Measurements from ENCODE around the gene SIGLEC5.

Gene SIGLEC5

DNA sequence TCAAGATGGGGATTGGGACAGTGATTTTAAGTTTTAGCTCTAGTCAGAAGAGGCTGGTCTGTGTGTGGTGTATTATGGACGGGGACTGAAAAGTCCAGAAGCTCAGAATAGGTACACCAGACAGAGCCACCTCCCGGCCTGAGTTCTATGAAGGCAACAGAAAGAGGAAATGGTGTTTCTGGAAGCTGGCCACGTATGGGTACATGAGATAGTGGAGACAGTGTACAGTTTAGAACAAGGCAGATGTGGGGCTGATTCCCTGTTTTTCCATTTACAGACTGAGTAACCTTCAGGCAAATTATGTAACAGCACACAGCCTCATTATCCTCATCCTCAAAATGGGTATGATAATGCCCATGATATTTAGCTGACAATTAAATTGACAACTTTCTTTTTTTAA lies 57.8 kb downstream of the SIGLEC5 start:
- TF ChIP-seq EZH2phosphoT487 (IDR thresholded peaks at IDR 0.05; ENCODE audit: borderline replicate concordance) (no peak), CTCF (conservative IDR thresholded peaks at IDR 0.05; ENCODE audit: low read length) (no peak)
- H3K4me2 ChIP-seq (ENCODE audit: low read depth, low read length, poor library complexity, severe bottlenecking), result peak overlapping the region; percentile 96
- peak overlapping the region; percentile 86 for H3K4me3 ChIP-seq (ENCODE audit: low read length, poor library complexity, severe bottlenecking)
- H2AFZ ChIP-seq (ENCODE audit: low read length), result no peak overlapping the region
- peak overlapping the region; percentile 75 for H3K9ac ChIP-seq (ENCODE audit: low read depth, low read length, poor library complexity, severe bottlenecking)
- H3K27me3 ChIP-seq (ENCODE audit: insufficient read depth, low read length, poor library complexity, severe bottlenecking), result no peaks in the 10 kb centered on the region
- H3K9me2 ChIP-seq (replicated peaks; ENCODE audit: low read depth, low read length), result no peaks in the 10 kb centered on the region
- H4K20me1 ChIP-seq (ENCODE audit: insufficient read depth, low read length, poor library complexity, severe bottlenecking), result no peaks in the 10 kb centered on the region
- no peaks in the 10 kb centered on the region; the same call in 1 of the 2 replicates for H3F3A ChIP-seq (ENCODE audit: low read depth)
- H3K4me1 ChIP-seq (ENCODE audit: insufficient read depth, low read length, poor library complexity, severe bottlenecking), result peaks cover 37% of the 10 kb centered on the region
- H3K9me3 ChIP-seq (ENCODE audit: insufficient read depth, low read depth, low read length), result no peaks in the 10 kb centered on the region
- peaks cover 33% of the 10 kb centered on the region for H3K79me2 ChIP-seq (ENCODE audit: insufficient read depth, low read length)
- no peaks in the 10 kb centered on the region for H3K36me3 ChIP-seq (ENCODE audit: insufficient read depth, low read length)

DNA sequence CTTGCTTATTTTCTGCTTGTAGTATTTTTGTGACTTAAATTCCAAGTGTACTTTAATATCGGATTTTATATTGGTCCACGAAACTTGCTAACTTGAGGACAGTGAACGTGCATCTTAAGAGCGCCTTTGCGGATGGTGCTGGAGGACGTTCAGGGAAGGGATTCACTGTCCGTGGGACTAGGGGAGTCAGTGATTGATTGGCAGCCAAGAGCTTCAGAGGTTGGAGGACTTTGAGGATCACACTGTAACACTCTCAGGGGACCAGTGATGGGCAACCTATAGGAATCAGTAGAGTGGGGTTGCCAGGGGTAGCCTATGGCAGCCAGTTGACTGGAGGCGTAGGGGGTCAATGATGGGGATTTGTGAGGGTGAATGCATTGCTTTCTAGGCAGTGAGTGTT lies 58.6 kb downstream of the SIGLEC5 start:
- Histone ChIP-seq H3F3A (ENCODE audit: low read depth) (no peaks in the 10 kb centered on the region; the same call in 1 of the 2 replicates), H3K36me3 (ENCODE audit: insufficient read depth, low read length) (no peaks in the 10 kb centered on the region), H3K9ac (ENCODE audit: low read depth, low read length, poor library complexity, severe bottlenecking) (peak overlapping the region; percentile 75), H3K9me3 (ENCODE audit: insufficient read depth, low read depth, low read length) (no peaks in the 10 kb centered on the region), H3K9me2 (replicated peaks; ENCODE audit: low read depth, low read length) (no peaks in the 10 kb centered on the region), H3K4me2 (ENCODE audit: low read depth, low read length, poor library complexity, severe bottlenecking) (peak overlapping the region; percentile 96), H3K4me1 (ENCODE audit: insufficient read depth, low read length, poor library complexity, severe bottlenecking) (peaks cover 44% of the 10 kb centered on the region), H3K79me2 (ENCODE audit: insufficient read depth, low read length) (peaks cover 31% of the 10 kb centered on the region), H3K27me3 (ENCODE audit: insufficient read depth, low read length, poor library complexity, severe bottlenecking) (no peaks in the 10 kb centered on the region), H4K20me1 (ENCODE audit: insufficient read depth, low read length, poor library complexity, severe bottlenecking) (no peaks in the 10 kb centered on the region), H2AFZ (ENCODE audit: low read length) (peak overlapping the region; percentile 68), H3K4me3 (ENCODE audit: low read length, poor library complexity, severe bottlenecking) (peak overlapping the region; percentile 86)
- TF ChIP-seq EZH2phosphoT487 (IDR thresholded peaks at IDR 0.05; ENCODE audit: borderline replicate concordance), result no peak
- no peak for TF ChIP-seq CTCF (conservative IDR thresholded peaks at IDR 0.05; ENCODE audit: low read length)

GRCh38 chr19:51570962-51571575 lies 59.1 kb downstream of the SIGLEC5 start, which contains the start of gene ZNF175:
Gene ZNF175 (plus strand): TSS chr19:51571283. CDS start chr19:51573330, 2,047 bp downstream.
- Histone ChIP-seq H2AFZ (ENCODE audit: low read length) (peak within 1 kb of the TSS; percentile 95), H4K20me1 (ENCODE audit: insufficient read depth, low read length, poor library complexity, severe bottlenecking) (no peaks in the 10 kb centered on the region), H3K9me3 (ENCODE audit: insufficient read depth, low read depth, low read length) (no peaks in the 10 kb centered on the region), H3K27me3 (ENCODE audit: insufficient read depth, low read length, poor library complexity, severe bottlenecking) (no peaks in the 10 kb centered on the region), H3F3A (ENCODE audit: low read depth) (no peaks in the 10 kb centered on the region; the same call in 1 of the 2 replicates), H3K4me1 (ENCODE audit: insufficient read depth, low read length, poor library complexity, severe bottlenecking) (peaks cover 50% of the 10 kb centered on the region), H3K4me3 (ENCODE audit: low read length, poor library complexity, severe bottlenecking) (peak within 1 kb of the TSS; percentile 86), H3K36me3 (ENCODE audit: insufficient read depth, low read length) (no peaks in the 10 kb centered on the region), H3K79me2 (ENCODE audit: insufficient read depth, low read length) (peaks cover 27% of the 10 kb centered on the region), H3K9me2 (replicated peaks; ENCODE audit: low read depth, low read length) (no peaks in the 10 kb centered on the region), H3K4me2 (ENCODE audit: low read depth, low read length, poor library complexity, severe bottlenecking) (peak within 1 kb of the TSS; percentile 96), H3K9ac (ENCODE audit: low read depth, low read length, poor library complexity, severe bottlenecking) (peak within 1 kb of the TSS; percentile 75)
- TF ChIP-seq CTCF (conservative IDR thresholded peaks at IDR 0.05; ENCODE audit: low read length) (no peak), EZH2phosphoT487 (IDR thresholded peaks at IDR 0.05; ENCODE audit: borderline replicate concordance) (no peak)

Data from Loucy (cell line).